ENCODE measurements around the gene WDR7.

The WDR7 gene

DNA sequence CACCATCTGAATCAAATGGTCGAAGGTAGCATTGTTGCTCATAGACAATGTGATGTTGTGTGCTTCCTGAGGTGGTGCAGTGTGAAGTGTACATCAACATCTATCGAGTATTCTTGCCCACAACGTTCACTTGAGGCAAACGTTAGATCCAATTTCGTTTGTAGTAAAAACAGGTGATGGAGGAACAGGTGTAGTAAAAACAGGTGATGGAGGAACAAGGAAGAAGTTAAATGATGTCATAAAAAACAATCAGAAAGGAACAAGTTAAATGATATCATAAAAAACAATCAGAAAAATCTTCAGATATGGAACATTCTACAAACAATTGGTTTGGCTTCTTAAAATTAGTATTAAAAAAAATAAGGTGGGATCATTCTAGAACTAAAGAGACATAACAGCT is 11.3 kb downstream of the WDR7 start:
- peaks cover 73% of the 10 kb centered on the region for H3K79me2 ChIP-seq (ENCODE audit: low read length)
- no peaks in the 10 kb centered on the region for H3K36me3 ChIP-seq (replicated peaks; ENCODE audit: insufficient read depth, low read length)
- no peaks in the 10 kb centered on the region for H3K9me3 ChIP-seq (replicated peaks; ENCODE audit: insufficient read depth, low read length)
- no peak overlapping the region for H2AFZ ChIP-seq (ENCODE audit: low read length)
- no peak for TF ChIP-seq EZH2phosphoT487 (IDR thresholded peaks at IDR 0.05; ENCODE audit: low read length)
- TF ChIP-seq EZH2 (optimal IDR thresholded peaks at IDR 0.05; ENCODE audit: low read depth, low read length), result no peak
- TF ChIP-seq, protein P1, sequence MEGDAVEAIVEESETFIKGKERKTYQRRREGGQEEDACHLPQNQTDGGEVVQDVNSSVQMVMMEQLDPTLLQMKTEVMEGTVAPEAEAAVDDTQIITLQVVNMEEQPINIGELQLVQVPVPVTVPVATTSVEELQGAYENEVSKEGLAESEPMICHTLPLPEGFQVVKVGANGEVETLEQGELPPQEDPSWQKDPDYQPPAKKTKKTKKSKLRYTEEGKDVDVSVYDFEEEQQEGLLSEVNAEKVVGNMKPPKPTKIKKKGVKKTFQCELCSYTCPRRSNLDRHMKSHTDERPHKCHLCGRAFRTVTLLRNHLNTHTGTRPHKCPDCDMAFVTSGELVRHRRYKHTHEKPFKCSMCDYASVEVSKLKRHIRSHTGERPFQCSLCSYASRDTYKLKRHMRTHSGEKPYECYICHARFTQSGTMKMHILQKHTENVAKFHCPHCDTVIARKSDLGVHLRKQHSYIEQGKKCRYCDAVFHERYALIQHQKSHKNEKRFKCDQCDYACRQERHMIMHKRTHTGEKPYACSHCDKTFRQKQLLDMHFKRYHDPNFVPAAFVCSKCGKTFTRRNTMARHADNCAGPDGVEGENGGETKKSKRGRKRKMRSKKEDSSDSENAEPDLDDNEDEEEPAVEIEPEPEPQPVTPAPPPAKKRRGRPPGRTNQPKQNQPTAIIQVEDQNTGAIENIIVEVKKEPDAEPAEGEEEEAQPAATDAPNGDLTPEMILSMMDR (IDR thresholded peaks at IDR 0.05; ENCODE audit: low read length), result no peak
- no peaks in the 10 kb centered on the region for H4K20me1 ChIP-seq (ENCODE audit: insufficient read depth, low read length)
- DNase-seq, result no peak
- no peak overlapping the region for H3K4me3 ChIP-seq (ENCODE audit: low read length)
- no peak overlapping the region for H3K9ac ChIP-seq (ENCODE audit: low read length)
- no peak overlapping the region for H3K27ac ChIP-seq (ENCODE audit: low read length)
- no peak overlapping the region for H3K4me2 ChIP-seq (ENCODE audit: low read depth, low read length)
- H3K27me3 ChIP-seq (replicated peaks; ENCODE audit: insufficient read depth, low read length), result no peaks in the 10 kb centered on the region
- H3F3A ChIP-seq (ENCODE audit: insufficient read depth, low read length), result no peaks in the 10 kb centered on the region
- H3K9me2 ChIP-seq (replicated peaks; ENCODE audit: insufficient read depth, low read length), result no peaks in the 10 kb centered on the region
- no peaks in the 10 kb centered on the region for H3K4me1 ChIP-seq (ENCODE audit: low read length)

DNA sequence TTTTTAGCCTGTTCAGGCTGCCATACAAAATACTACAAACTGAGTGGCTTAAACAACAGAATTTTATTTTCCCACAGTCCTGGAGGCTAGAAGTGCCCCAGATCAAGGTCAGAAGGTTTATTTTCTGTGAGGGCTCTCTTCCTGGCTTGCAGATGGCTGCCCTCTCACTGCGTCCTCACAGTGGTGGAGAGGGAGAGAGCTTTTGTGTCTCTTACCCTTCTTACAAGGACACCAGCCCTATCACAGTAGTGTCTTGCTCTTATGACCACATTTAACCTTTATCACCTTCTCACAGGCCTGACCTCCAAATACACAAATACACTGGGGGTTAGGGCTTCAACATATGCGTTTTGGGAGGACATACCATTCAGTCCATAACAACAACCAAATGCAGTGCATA is 11.7 kb downstream of the WDR7 start:
- Histone ChIP-seq H2AFZ (ENCODE audit: low read length) (no peak overlapping the region), H3K9ac (ENCODE audit: low read length) (no peak overlapping the region), H3F3A (ENCODE audit: insufficient read depth, low read length) (no peaks in the 10 kb centered on the region), H3K9me2 (replicated peaks; ENCODE audit: insufficient read depth, low read length) (no peaks in the 10 kb centered on the region), H3K27ac (ENCODE audit: low read length) (no peak overlapping the region), H3K79me2 (ENCODE audit: low read length) (peaks cover 73% of the 10 kb centered on the region), H3K36me3 (replicated peaks; ENCODE audit: insufficient read depth, low read length) (no peaks in the 10 kb centered on the region), H3K4me3 (ENCODE audit: low read length) (no peak overlapping the region), H3K4me2 (ENCODE audit: low read depth, low read length) (no peak overlapping the region), H4K20me1 (ENCODE audit: insufficient read depth, low read length) (no peaks in the 10 kb centered on the region), H3K27me3 (replicated peaks; ENCODE audit: insufficient read depth, low read length) (no peaks in the 10 kb centered on the region), H3K9me3 (replicated peaks; ENCODE audit: insufficient read depth, low read length) (no peaks in the 10 kb centered on the region), H3K4me1 (ENCODE audit: low read length) (no peaks in the 10 kb centered on the region)
- no peak for DNase-seq
- TF ChIP-seq EZH2 (optimal IDR thresholded peaks at IDR 0.05; ENCODE audit: low read depth, low read length), result no peak
- no peak for TF ChIP-seq EZH2phosphoT487 (IDR thresholded peaks at IDR 0.05; ENCODE audit: low read length)

DNA sequence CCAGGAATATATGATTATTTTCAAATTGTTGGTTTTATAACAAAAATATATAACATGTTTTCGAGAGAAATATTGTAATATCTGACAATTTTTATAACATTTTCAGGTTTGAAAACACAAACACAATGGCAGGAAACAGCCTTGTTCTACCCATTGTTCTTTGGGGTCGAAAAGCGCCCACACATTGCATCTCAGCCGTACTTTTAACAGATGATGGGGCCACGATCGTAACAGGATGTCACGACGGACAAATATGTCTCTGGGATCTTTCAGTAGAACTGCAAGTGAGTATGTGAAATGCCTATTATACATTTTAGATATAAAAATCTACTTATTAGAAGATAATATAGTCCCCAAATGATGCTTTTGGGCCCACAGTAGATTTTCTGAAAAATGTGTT is 21.2 kb downstream of the WDR7 start:
- TF ChIP-seq EZH2 (optimal IDR thresholded peaks at IDR 0.05; ENCODE audit: low read depth, low read length) (no peak), EZH2phosphoT487 (IDR thresholded peaks at IDR 0.05; ENCODE audit: low read length) (no peak)
- Histone ChIP-seq H4K20me1 (ENCODE audit: insufficient read depth, low read length) (no peaks in the 10 kb centered on the region), H3K36me3 (replicated peaks; ENCODE audit: insufficient read depth, low read length) (no peaks in the 10 kb centered on the region), H3K27me3 (replicated peaks; ENCODE audit: insufficient read depth, low read length) (no peaks in the 10 kb centered on the region), H3K4me3 (ENCODE audit: low read length) (no peak overlapping the region), H3K9me3 (replicated peaks; ENCODE audit: insufficient read depth, low read length) (no peaks in the 10 kb centered on the region), H3K27ac (ENCODE audit: low read length) (no peak overlapping the region), H3K9ac (ENCODE audit: low read length) (no peak overlapping the region), H3F3A (ENCODE audit: insufficient read depth, low read length) (no peaks in the 10 kb centered on the region), H3K9me2 (replicated peaks; ENCODE audit: insufficient read depth, low read length) (no peaks in the 10 kb centered on the region), H3K4me2 (ENCODE audit: low read depth, low read length) (no peak overlapping the region), H3K4me1 (ENCODE audit: low read length) (no peaks in the 10 kb centered on the region), H2AFZ (ENCODE audit: low read length) (no peak overlapping the region), H3K79me2 (ENCODE audit: low read length) (peaks cover 34% of the 10 kb centered on the region)
- DNase-seq, result no peak

DNA sequence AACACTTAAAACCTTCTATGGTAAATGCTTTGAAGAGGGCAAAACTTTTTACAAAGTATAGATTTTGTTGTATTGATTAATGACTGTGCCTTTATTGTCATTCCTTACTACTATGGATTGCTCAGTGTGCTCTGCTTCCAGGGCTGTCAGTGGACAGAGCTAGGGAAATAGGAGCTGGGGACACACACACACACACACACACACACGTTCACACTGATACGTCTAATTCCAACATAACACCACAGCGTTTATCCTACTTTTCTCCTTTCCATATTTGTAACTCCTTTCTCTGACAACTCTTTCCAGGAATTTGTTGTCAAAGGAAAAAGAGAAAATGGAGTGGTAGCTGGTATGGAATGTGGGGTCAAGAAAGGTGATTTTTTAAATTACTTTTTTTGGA is 21.8 kb downstream of the WDR7 start:
- no peaks in the 10 kb centered on the region for H3K9me2 ChIP-seq (replicated peaks; ENCODE audit: insufficient read depth, low read length)
- H4K20me1 ChIP-seq (ENCODE audit: insufficient read depth, low read length), result no peaks in the 10 kb centered on the region
- H3K27me3 ChIP-seq (replicated peaks; ENCODE audit: insufficient read depth, low read length), result no peaks in the 10 kb centered on the region
- no peak overlapping the region for H2AFZ ChIP-seq (ENCODE audit: low read length)
- DNase-seq, result no peak
- no peak overlapping the region for H3K27ac ChIP-seq (ENCODE audit: low read length)
- no peaks in the 10 kb centered on the region for H3K4me1 ChIP-seq (ENCODE audit: low read length)
- H3K79me2 ChIP-seq (ENCODE audit: low read length), result peaks cover 28% of the 10 kb centered on the region
- no peak overlapping the region for H3K4me3 ChIP-seq (ENCODE audit: low read length)
- no peaks in the 10 kb centered on the region for H3K36me3 ChIP-seq (replicated peaks; ENCODE audit: insufficient read depth, low read length)
- H3K9ac ChIP-seq (ENCODE audit: low read length), result no peak overlapping the region
- no peak overlapping the region for H3K4me2 ChIP-seq (ENCODE audit: low read depth, low read length)
- H3F3A ChIP-seq (ENCODE audit: insufficient read depth, low read length), result no peaks in the 10 kb centered on the region
- TF ChIP-seq, protein P1 (IDR thresholded peaks at IDR 0.05; ENCODE audit: low read length), result no peak
- no peak for TF ChIP-seq EZH2 (optimal IDR thresholded peaks at IDR 0.05; ENCODE audit: low read depth, low read length)
- no peak for TF ChIP-seq EZH2phosphoT487 (IDR thresholded peaks at IDR 0.05; ENCODE audit: low read length)
- no peaks in the 10 kb centered on the region for H3K9me3 ChIP-seq (replicated peaks; ENCODE audit: insufficient read depth, low read length)
